HG03175 (cell line): ENCODE data around the gene GDF7.

Experiments used
- ATAC-seq: cut with Tn5 transposase; IDR thresholded peaks from one replicate; pipeline ENCODE4 v1.9.1; 2021; ENCODE audit warnings: mild to moderate bottlenecking, moderate library complexity; ENCODE audit not compliant: unreplicated experiment

The GDF7 gene

GRCh38 chr2:20672201-20672951 is 5.4 kb downstream of the GDF7 start:
- no peak for ATAC-seq

GRCh38 chr2:20673686-20674308 is 6.9 kb downstream of the GDF7 start:
- no peak for ATAC-seq

GRCh38 chr2:20674309-20674965 is 7.5 kb downstream of the GDF7 start:
- no peak for ATAC-seq

- ATAC-seq: no peak
Measured at GRCh38 chr2:20674974-20675679, 8.2 kb downstream of the GDF7 start.

GRCh38 chr2:20675701-20676352 is 8.9 kb downstream of the GDF7 start:
- ATAC-seq: peak; percentile 62

GRCh38 chr2:20676353-20677215 is 9.6 kb downstream of the GDF7 start:
- peak; percentile 58 for ATAC-seq

- ATAC-seq: peak; percentile 57
Measured at GRCh38 chr2:20677301-20678085, 10.5 kb downstream of the GDF7 start.

GRCh38 chr2:20678086-20678395 is 11.1 kb downstream of the GDF7 start:
- ATAC-seq: no peak

GRCh38 chr2:20678780-20679179 is 11.8 kb downstream of the GDF7 start:
- no peak for ATAC-seq

GRCh38 chr2:20680744-20681375 is 13.9 kb downstream of the GDF7 start:
- no peak for ATAC-seq

GRCh38 chr2:20682167-20682920 is 15.4 kb downstream of the GDF7 start:
- no peak for ATAC-seq

- no peak for ATAC-seq
Measured at GRCh38 chr2:20684581-20685063, 17.7 kb downstream of the GDF7 start.

GRCh38 chr2:20687260-20687832 is 20.4 kb downstream of the GDF7 start:
- ATAC-seq: no peak

GRCh38 chr2:20689428-20690264 is 22.7 kb downstream of the GDF7 start:
- no peak for ATAC-seq

GRCh38 chr2:20691076-20691734 is 24.3 kb downstream of the GDF7 start:
- no peak for ATAC-seq

GRCh38 chr2:20692081-20692480 is 25.1 kb downstream of the GDF7 start:
- no peak for ATAC-seq
